Measurements from ENCODE around the gene CHD6. TPM values are rescaled to one million over a fixed set of nuclear protein-coding genes. Genes with fewer than 3 reads are reported as not detected.

The CHD6 gene
- total and polyA plus RNA-seq, 11 donors: 6.5 to 52.8 (median 38.9) TPM

- WGBS, 4 donors: 92 to 95% (median 93%) methylated on average over 3 of the region's 3 CpGs
- H3K27ac ChIP-seq: peak overlapping the region in 1 of 12 donors; percentile 46
These were observed 30.2 kb downstream of the CHD6 start for GRCh38 chr20:41587956-41588355.

GRCh38 chr20:41587523-41587922, 30.7 kb downstream of the CHD6 start:
- Histone ChIP-seq H3K4me3 (no peak overlapping the region), H3K9me3 (peaks cover 0 to 44% (median 11%) of the 10 kb centered on the region in 12 donors), H3K36me3 (peaks cover 0 to 2% (median 0%) of the 10 kb centered on the region in 9 donors), H3K27me3 (no peaks in the 10 kb centered on the region), H3K27ac (peak overlapping the region in 1 of 12 donors; percentile 46), H3K4me1 (peaks cover 0 to 10% (median 1%) of the 10 kb centered on the region in 12 donors)
- ATAC-seq (peak; percentile 42 to 98 (median 81)), DNase-seq (no peak)
- intact Hi-C loops (cut with DNase I): no loop called here
- TF ChIP-seq POLR2A (IDR thresholded peaks at IDR 0.05) (no peak), CTCF (IDR thresholded peaks at IDR 0.05) (no peak)
- 68 to 76% (median 70%) methylated on average over 2 of the region's 2 CpGs for WGBS, 4 donors

More at GRCh38 chr20:41587956-41588355, 30.2 kb downstream of the CHD6 start:
- no peak overlapping the region for H3K4me3 ChIP-seq
- intact Hi-C loops (cut with DNase I): no loop called here
- no peaks in the 10 kb centered on the region for H3K27me3 ChIP-seq
- peaks cover 0 to 44% (median 11%) of the 10 kb centered on the region in 12 donors for H3K9me3 ChIP-seq
- peaks cover 0 to 14% (median 4%) of the 10 kb centered on the region in 12 donors for H3K4me1 ChIP-seq
- DNase-seq (no peak), ATAC-seq (peak in 2 of 4 donors; percentile 38 to 51)
- H3K36me3 ChIP-seq: peaks cover 0 to 2% (median 0%) of the 10 kb centered on the region in 9 donors
- TF ChIP-seq CTCF (IDR thresholded peaks at IDR 0.05): no peak
- no peak for TF ChIP-seq POLR2A (IDR thresholded peaks at IDR 0.05)

GRCh38 chr20:41586772-41587171, 31.4 kb downstream of the CHD6 start:
- intact Hi-C loops (cut with DNase I): no loop called here
- ATAC-seq: no peak
- Histone ChIP-seq H3K27ac (no peak overlapping the region), H3K27me3 (no peaks in the 10 kb centered on the region), H3K4me1 (peaks cover 0 to 12% (median 0%) of the 10 kb centered on the region in 12 donors), H3K36me3 (peaks cover 0 to 2% (median 0%) of the 10 kb centered on the region in 9 donors), H3K9me3 (peaks cover 0 to 44% (median 11%) of the 10 kb centered on the region in 12 donors), H3K4me3 (no peak overlapping the region)
- no peak for TF ChIP-seq CTCF (IDR thresholded peaks at IDR 0.05)
- no peak for TF ChIP-seq POLR2A (IDR thresholded peaks at IDR 0.05)
- DNase-seq: no peak
- 76 to 84% (median 81%) methylated on average over 1 of the region's 1 CpG for WGBS, 4 donors

- Histone ChIP-seq H3K27me3 (no peaks in the 10 kb centered on the region), H3K36me3 (no peaks in the 10 kb centered on the region), H3K27ac (no peak overlapping the region), H3K9me3 (peaks cover 0 to 2% (median 0%) of the 10 kb centered on the region in 12 donors), H3K4me1 (peaks cover 0 to 49% (median 27%) of the 10 kb centered on the region in 12 donors), H3K4me3 (no peak overlapping the region)
- WGBS, 4 donors: 72 to 89% (median 76%) methylated on average over 2 of the region's 2 CpGs
- ATAC-seq (no peak), DNase-seq (no peak)
- TF ChIP-seq POLR2A (IDR thresholded peaks at IDR 0.05): no peak
- intact Hi-C loops (cut with DNase I): no loop called here
These were observed 37.8 kb downstream of the CHD6 start for GRCh38 chr20:41580350-41580749.

Data from heart left ventricle (tissue), 16 donors.